HG03575 (cell line): ENCODE data around the gene RAB3IP.
"Not testable (repeated sequence)": the region's sequence is repeated elsewhere in the genome, so short reads cannot be mapped to it uniquely, and the experiment has no call there.

Experiments used
- ATAC-seq: cut with Tn5 transposase; IDR thresholded peaks from one replicate; pipeline ENCODE4 v1.9.1; 2021; ENCODE audit not compliant: unreplicated experiment, insufficient number of reproducible peaks, low FRiP score; ENCODE audit errors: extremely low read depth

The RAB3IP gene

DNA sequence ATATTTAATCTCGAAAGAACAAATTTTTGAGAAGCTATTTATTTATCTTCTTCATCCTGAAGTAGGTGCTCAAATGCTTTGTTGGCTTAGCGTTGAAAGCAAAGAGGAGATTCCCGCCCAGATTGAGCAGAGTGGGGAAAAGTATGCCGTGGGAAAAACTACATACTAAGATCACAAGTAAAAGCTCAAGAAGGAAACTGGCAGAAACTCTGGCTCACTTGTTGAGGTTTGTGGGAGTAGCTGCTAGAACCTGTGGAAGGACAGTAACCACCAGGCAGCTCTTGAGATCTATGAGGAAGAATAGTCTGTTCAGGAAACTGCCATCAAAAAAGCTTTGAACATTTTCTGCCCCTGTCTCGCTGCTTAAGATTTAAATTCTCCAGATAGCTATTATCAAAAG lies 90.2 kb downstream of the RAB3IP start:
- ATAC-seq: no peak

DNA sequence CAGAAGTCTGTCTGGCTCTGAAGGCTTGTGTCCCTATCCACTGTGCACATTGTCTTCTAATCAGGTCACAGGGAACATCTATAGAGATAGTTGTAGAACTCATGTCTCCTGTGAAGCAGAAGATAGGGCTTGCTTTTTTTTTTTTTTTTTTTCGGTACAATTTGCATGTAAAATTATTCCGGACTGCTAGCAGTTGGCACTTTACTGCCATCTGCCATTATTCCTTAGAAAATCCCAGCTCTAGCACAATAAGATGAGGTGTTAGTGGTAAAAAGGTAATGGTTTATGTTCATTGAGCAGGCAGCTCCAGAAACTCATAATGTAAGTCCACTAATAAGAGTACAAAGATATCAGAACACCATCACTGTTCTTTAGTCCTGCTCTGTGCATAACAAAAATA lies 95.0 kb downstream of the RAB3IP start:
- no peak for ATAC-seq

DNA sequence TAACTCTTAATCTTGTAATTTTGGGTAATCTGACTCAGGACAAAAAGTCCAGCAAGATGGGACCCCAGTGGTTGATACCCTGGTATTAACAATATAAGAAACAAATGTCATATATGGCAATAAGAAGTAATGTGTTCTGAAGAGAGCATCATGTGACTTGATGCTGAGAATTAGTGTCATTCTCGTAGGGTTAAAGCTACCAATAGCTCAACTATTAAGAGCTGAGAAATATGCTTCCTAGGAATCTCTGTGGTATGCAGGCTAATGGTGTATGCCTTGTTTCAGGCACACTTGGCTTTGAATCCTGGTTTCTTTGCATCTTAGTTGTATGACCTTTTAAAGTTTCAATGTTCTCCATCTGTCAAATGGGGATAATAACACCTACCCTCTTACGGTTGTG lies 95.5 kb downstream of the RAB3IP start:
- ATAC-seq: no peak

DNA sequence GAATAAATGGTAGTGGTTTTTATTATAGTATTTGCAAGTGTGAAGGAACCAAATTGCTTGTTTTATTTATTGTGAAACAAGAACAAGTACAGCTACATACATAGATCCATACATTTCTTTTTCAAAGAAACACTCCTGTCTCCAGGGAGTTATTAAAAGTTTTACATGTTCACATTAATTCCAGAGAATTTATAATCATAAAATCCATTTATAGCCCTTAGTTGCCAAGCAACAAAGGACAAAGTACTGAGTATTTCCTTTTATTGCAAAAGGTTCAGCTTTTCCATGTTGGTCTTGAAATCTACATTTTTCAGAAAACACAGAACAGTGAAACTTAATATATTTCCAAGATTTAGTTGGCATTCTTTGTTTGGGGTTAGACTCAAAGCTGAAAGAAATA lies 95.9 kb downstream of the RAB3IP start:
- ATAC-seq: no peak

DNA sequence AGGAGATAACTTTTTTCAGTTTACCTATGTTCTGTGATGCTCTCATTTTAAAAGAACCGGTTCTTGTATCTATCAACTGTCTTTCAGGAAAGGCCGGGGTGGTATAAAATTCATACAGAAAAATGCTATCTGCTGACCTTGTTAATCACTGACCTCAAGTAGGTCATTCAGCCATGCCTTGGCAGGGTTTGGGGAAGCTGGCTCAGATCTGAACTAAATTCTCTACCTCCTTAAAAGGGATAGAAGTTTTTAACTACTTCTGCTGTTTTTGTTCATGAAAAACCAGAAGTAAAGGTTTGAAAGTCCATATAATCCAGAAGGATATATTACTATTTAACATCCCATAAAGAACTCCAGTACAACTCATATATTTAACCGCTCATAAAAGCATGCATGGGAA lies 96.4 kb downstream of the RAB3IP start:
- no peak for ATAC-seq

DNA sequence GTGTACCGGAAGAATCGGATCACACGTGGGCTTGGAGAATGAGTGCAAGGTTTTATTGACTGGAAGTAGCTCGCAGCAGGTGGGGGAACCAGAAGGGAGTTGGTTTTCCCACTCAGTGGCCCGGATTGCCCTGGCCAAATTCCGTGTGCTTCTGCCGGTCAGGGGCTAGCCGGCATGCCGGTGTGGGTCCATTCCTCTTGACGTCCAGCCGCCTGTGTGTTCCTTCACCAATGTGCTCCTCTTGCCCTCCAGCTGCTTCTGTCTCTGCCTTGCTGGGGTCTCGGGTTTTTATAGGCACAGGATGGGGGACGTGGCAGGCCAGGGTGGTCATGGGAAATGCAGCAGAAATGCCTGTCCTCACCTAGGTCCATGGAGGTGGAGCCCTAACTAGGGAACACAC lies 97.4 kb downstream of the RAB3IP start:
- ATAC-seq: no peak

DNA sequence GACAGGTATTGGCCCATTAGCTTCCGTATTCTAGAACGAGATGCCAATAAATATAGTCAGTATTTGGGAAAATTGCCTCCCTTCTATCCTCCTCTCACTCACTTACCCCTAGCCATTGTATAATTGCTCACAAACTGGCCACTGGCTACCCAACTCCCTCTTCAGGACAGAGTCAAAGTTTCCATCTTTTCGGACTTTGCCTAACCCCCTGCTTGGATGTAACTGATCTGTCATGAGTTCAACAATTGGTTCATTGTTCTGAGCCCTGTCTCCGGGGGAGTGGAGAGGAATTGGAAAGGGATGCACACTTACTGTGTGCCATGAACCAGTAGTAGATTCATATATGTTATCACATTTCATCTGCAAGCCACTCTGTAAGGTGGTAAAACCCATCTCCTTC lies 98.5 kb downstream of the RAB3IP start:
- no peak for ATAC-seq

DNA sequence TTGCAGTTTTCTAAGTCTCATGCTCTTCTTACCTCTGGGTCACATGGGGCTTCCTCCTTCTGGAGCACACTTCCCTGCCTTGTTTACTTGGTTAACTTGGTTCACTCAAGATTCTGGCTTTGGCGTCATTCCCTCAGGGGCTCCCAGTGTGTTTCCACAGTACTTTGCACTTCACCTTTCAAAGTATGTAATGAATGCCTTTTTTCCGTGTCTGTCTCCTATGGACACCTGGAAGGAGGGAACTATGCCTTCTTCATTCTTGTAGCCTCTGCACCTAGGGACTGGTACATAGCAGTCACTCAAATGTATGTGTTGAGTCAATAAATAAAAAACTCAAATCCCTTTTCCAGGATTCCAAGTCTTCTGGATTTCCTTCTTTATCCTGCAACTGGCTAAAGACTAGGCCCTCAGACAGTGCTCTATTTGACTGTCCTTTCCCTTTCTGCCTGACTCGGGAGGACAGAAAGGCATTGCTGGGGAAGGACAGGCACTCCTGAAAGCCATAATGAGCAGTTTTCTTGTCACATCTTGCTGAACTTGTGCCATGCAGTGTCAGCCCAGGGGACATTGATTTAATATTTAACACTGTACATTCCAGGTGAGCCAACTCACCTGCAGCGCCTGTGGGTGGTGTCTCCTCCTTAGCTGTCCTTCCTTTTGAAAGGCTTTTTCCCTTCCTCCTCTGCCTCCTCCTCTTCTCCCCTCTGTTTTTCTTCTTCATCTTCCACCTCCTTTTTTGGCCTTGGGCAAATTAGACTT lies 99.2 kb downstream of the RAB3IP start:
- ATAC-seq: no peak

DNA sequence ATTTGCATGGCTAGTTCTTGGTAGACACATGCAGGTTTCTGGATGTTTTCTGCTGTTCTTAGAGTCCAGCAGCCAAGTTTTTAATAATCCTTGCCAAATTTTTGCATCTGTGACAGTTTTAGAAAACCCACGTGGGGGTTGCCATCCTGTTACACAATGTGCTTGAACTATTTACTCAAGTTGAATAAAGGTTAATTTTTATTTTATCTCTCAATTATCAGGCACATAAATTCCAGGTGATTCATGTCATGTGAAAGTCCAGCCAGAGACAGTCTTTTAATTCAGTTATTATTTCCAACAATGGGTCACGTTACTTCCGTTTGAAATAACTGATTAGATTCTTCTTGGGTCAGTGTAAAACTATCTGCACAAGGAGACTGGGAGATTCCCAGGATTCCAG lies 102.1 kb downstream of the RAB3IP start:
- no peak for ATAC-seq

DNA sequence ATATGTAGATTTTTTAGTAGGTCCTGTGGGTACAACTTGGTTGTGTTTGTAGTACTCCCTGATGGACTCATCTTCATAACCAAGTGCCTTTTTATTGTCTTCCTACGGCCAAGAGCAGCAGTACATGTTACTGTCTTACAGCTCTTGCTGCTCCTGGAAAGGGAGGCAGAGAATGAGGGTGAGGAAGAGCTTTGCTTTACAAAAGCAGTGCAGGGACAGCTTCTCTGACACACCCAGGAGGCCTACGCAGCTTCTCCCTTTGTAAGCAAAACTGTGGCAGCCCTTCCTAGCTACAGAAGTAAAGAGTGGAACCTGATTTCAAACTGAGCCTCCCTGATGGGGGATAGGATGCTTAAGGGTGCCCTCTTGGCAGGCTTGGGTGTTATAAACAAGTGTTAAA lies 104.9 kb downstream of the RAB3IP start:
- no peak for ATAC-seq

DNA sequence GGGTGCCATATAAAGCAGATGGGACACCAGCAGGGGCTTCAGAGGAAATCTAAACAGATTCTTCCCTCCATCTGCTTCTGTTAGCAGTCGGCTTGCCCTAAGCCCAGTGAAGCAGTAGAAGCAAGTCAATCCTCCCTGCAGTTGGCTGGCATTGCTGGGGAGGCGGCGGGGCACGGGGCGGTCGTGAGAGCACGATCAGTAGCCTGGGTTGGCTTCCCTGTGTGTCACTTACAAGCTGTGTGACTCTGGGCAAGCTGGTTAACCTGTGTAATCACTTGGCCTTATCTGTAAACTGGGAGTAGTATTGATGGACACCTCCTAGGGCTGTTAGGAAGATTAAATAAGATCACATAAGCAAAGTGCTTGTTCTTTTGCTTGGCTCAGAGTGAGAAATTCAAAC lies 105.8 kb downstream of the RAB3IP start:
- ATAC-seq: no peak

DNA sequence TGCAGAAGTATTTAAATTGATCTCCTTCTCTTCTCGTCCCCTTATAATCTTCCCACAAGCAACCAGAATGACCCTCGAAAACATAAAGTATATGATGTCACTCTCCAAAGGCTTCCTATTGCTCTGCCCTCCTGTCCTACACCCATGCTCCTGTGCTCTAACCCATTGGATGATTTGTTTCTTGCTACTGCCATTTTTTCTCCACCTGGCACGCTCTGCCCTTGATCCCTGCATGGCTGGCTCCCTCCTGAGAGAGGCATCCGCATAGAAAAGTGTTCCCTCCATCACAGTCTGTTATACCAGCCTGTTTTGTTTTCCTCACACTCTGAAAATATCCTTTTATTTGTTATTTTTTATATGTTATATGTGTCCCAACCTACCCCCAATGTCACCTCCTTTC lies 106.2 kb downstream of the RAB3IP start:
- no peak for ATAC-seq

DNA sequence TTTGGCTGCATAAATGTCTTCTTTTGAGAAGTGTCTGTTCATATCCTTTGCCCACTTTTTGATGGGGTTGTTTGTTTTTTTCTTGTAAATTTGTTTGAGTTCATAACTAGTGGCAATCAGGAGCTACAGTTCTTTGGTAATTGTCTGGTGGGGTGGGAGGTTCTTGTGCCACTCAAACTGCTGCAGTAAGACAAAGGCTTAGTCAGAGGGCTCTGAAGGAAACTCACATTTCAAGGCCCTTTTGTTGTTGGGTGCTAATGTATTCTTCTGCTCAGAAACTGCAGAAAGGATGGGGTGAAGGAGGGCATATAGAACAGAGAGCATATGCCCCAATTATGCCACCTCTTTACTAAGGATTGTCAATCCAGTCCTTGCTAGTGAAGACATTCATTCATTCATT lies 108.3 kb downstream of the RAB3IP start:
- no peak for ATAC-seq

DNA sequence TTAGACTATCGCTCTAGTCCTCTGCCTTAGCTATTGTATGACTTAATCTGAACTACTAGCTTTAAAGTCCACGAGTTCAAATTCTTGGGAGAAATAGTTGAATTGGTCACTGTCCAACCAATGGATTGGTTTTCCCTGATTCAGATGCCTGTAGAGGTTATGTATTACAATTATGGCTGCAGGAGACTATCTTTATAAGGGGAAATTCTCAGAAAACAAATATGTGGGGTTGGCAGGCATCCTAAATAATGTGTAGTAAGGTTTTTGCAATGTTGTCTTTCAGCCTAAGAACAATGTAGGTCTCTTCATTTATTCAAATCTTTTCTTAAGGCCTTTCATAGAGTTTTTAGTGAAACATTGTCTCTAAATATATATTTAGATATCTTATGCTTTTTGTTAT lies 113.3 kb downstream of the RAB3IP start:
- no peak for ATAC-seq

DNA sequence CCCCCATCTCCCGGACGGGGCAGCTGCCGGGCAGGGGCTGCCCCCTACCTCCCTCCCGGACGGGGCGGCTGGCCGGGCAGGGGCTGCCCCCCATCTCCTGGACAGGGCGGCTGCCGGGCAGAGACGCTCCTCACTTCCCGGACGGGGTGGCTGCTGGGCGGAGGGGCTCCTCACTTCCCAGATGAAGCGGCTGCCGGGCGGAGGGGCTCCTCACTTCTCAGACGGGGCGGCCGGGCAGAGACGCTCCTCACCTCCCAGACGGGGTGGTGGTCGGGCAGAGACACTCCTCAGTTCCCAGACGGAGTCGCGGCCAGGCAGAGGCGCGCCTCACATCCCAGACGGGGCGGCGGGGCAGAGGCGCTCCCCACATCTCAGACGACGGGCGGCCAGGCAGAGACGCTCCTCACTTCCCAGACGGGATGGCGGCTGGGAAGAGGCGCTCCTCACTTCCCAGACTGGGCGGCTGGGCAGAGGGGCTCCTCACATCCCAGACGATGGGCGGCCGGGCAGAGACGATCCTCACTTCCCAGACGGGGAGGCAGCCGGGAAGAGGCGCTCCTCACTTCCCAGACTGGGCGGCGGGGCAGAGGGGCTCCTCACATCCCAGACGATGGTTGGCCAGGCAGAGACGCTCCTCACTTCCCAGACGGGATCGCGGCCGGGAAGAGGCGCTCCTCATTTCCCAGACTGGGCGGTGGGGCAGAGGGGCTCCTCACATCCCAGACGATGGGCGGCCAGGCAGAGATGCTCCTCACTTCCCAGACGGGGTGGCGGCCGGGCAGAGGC lies 114.7 kb downstream of the RAB3IP start:
- ATAC-seq: not testable (repeated sequence)

DNA sequence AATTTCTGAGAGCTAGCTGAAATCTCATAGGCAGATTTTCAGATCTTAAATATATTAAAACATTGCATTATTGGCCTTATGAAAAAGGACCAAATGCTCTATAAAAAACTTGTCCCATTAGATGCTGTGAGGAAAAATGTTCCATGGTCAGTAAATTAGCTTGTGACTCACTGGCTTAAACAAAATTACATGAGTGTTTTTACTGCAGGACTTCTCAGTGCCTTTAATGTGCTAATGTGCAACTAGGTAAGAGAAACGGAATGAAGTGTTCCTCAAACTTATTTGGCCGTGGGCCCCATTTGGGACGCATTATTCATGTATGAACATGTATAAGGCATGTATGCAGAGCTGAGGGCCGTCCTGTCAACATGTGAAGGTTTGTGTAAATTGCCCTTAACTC lies 128.0 kb downstream of the RAB3IP start:
- no peak for ATAC-seq

DNA sequence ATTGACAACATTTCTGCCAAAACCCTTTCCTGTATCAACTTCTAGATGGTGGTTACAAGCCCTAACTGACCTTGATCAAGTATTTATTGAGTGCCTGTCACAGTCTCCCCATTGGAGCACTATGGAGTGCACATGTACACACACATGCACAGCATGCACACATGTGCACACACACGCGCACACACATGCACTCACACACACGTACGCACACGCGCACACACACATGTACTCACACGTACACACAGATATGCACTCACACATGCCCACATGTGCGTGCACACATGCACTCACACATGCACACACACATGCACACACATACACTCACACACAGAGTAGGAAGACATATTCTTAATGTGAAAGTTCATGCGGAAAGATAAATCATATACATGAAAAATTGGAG lies 130.0 kb downstream of the RAB3IP start:
- no peak for ATAC-seq

DNA sequence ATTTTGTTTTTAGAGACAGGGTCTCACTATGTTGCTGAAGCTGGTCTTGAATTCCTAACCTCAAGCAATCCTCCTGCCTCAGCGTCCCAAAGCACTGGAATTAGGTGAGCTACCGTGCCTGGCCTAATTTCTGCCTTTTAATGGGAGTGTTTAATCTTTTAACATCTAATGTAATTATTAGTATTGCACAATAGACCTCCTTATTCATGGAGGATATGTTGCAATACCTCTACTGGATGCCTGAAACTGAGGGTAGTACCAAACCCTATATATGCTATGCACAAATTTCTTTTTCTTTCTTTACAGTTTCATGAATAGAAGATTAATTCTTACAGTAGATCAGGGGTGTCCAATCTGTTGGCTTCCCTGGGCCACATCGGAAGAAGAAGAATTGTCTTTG lies 134.1 kb downstream of the RAB3IP start:
- ATAC-seq: no peak
